ENCODE data around the gene ANKS4B. TPM values are rescaled to one million over a fixed set of nuclear protein-coding genes. Genes with fewer than 3 reads are reported as not detected.

The ANKS4B gene
- total RNA-seq, 1 experiment from 2014 or later: not detected

Other genes starting within 250 kb of the ANKS4B start
- under 0.01 and 0.05 TPM in 2 replicates for gene DNAH3, start 82.9 kb upstream of the ANKS4B start, total RNA-seq (2014; rRNA removed; shearing (Covaris generic))
- 14.1 and 17.3 TPM in 2 replicates for gene LDAF1, start 75.0 kb upstream of the ANKS4B start, total RNA-seq (2014; rRNA removed; shearing (Covaris generic))
- gene ZP2, start 22.1 kb upstream of the ANKS4B start, total RNA-seq (2014; rRNA removed; shearing (Covaris generic)): not detected in 2 replicates
- gene CRYM, start 44.6 kb downstream of the ANKS4B start, total RNA-seq (2014; rRNA removed; shearing (Covaris generic)): 2.0 and 2.6 TPM in 2 replicates

Data from SK-MEL-5 (cell line).